AG09309 (cell line): ENCODE measurements around the gene SYNDIG1.

ENCODE experiments used
- DNase-seq: peaks from one replicate; pipeline ENCODE4 v3.0.0-alpha.2; 2010; ENCODE audit warnings: low read depth
- H3K4me3 ChIP-seq: 2 replicates; pipeline ENCODE4 v1.5.1; 2011; ENCODE audit warnings: mild to moderate bottlenecking, low read depth, low read length, moderate library complexity; ENCODE audit not compliant: control insufficient read depth
- CTCF ChIP-seq: IDR thresholded peaks from 2 replicates; pipeline ENCODE4 v1.5.1; 2011; ENCODE audit warnings: mild to moderate bottlenecking, low read depth, low read length, inconsistent platforms; ENCODE audit not compliant: insufficient read depth, control insufficient read depth; ENCODE audit errors: missing control alignments

SYNDIG1 gene

GRCh38 chr20:24487240-24487639, 17.8 kb downstream of the SYNDIG1 start:
- no peak for TF ChIP-seq CTCF
- no peak overlapping the region for H3K4me3 ChIP-seq
- no peak for DNase-seq

GRCh38 chr20:24487648-24488047, 18.2 kb downstream of the SYNDIG1 start:
- DNase-seq = no peak
- H3K4me3 ChIP-seq = no peak overlapping the region
- no peak for TF ChIP-seq CTCF

GRCh38 chr20:24488064-24488799, 18.8 kb downstream of the SYNDIG1 start:
- no peak for TF ChIP-seq CTCF
- H3K4me3 ChIP-seq = no peak overlapping the region
- DNase-seq = no peak

- TF ChIP-seq CTCF = no peak
- no peak for DNase-seq
- no peak overlapping the region for H3K4me3 ChIP-seq
Observed at GRCh38 chr20:24488800-24489175, 19.4 kb downstream of the SYNDIG1 start.

- no peak for TF ChIP-seq CTCF
- DNase-seq = no peak
- H3K4me3 ChIP-seq = no peak overlapping the region
Observed at GRCh38 chr20:24489193-24489592, 19.8 kb downstream of the SYNDIG1 start.

- TF ChIP-seq CTCF = no peak
- DNase-seq = no peak
- no peak overlapping the region for H3K4me3 ChIP-seq
Observed at GRCh38 chr20:24489631-24490260, 20.3 kb downstream of the SYNDIG1 start.
